H1 (cell line): ENCODE results near the gene ANKRD24. TPM values are rescaled to one million over a fixed set of nuclear protein-coding genes. Genes with fewer than 3 reads are reported as not detected.

Source experiments
- CTCF ChIA-PET: fragments of 300-600 bp; sonication (Branson Sonifier 250); formaldehyde crosslinking; loops from one replicate; lab custom pipeline; 2021; ENCODE audit not compliant: partially characterized antibody; lab: Charles Lee
- POLR2A ChIA-PET: fragments of 300-600 bp; sonication (Branson Sonifier 250); formaldehyde crosslinking; loops from one replicate; lab custom pipeline; 2021; ENCODE audit warnings: inconsistent platforms; ENCODE audit not compliant: partially characterized antibody; lab: Charles Lee
- DNase-seq, 2 experiments: peaks; one replicate each; pipeline versions ENCODE4 v3.0.0 to v3.0.0-alpha.2; 2010 to 2022; ENCODE audit warnings: low spot score in 2 of 2, low read depth in 1 of 2, mixed read lengths in 1 of 2
- FAIRE-seq: peaks from 2 replicates; lab custom pipeline; 2011; peaks lifted over from hg19 to GRCh38; lab: Jason Lieb, UNC
- H2AFZ ChIP-seq: 2 replicates; pipeline ENCODE4 v1.8.1; 2012; ENCODE audit warnings: low read length, inconsistent platforms
- H2AK5ac ChIP-seq: 2 replicates; pipeline ENCODE4 v1.6.1; 2013; ENCODE audit warnings: low read depth, low read length
- H2BK120ac ChIP-seq: replicated peaks from 2 replicates; pipeline ENCODE3; 2013; ENCODE audit warnings: low read depth, low read length, inconsistent platforms
- H2BK12ac ChIP-seq: 2 replicates; pipeline ENCODE4 v1.6.1; 2013; ENCODE audit warnings: low read depth, low read length
- H2BK15ac ChIP-seq: 2 replicates; pipeline ENCODE4 v1.6.1; 2013; ENCODE audit warnings: low read length
- H2BK20ac ChIP-seq: 2 replicates; pipeline ENCODE4 v1.6.1; 2013; ENCODE audit warnings: low read length
- H2BK5ac ChIP-seq: 2 replicates; pipeline ENCODE4 v1.6.1; 2013; ENCODE audit warnings: low read depth, low read length
- H3K14ac ChIP-seq: 2 replicates; pipeline ENCODE4 v1.6.1; 2013; ENCODE audit warnings: inconsistent platforms; ENCODE audit not compliant: insufficient read length
- H3K18ac ChIP-seq: 2 replicates; pipeline ENCODE4 v1.6.1; 2013; ENCODE audit warnings: low read length; ENCODE audit errors: extremely low read depth
- H3K23ac ChIP-seq: 2 replicates; pipeline ENCODE4 v1.6.1; 2013; ENCODE audit warnings: inconsistent platforms; ENCODE audit not compliant: insufficient read length
- H3K23me2 ChIP-seq: 2 replicates; pipeline ENCODE4 v1.6.1; 2013; ENCODE audit warnings: low read depth, low read length
- H3K27ac ChIP-seq: 2 replicates; pipeline ENCODE4 v1.6.1; 2011; ENCODE audit warnings: low read depth, low read length, inconsistent platforms
- H3K27me3 ChIP-seq, 4 experiments: replicated peaks in 1 of 4; 1 replicate in 1 of 4; 2 replicates in 3 of 4; pipeline versions ENCODE4 v1.6.1 to v1.8.1; 2011 to 2013; ENCODE audit warnings: low read length in 3 of 4, mild to moderate bottlenecking in 3 of 4, inconsistent platforms in 2 of 4, mixed read lengths in 2 of 4, moderate library complexity in 1 of 4; ENCODE audit not compliant: control insufficient read depth in 3 of 4, insufficient read depth in 3 of 4; ENCODE audit errors: extremely low read depth in 1 of 4
- H3K36me3 ChIP-seq, 4 experiments: 2 replicates each; pipeline versions ENCODE4 v1.6.1 to v1.8.1; 2011 to 2013; ENCODE audit warnings: mild to moderate bottlenecking in 4 of 4, low read length in 3 of 4, moderate library complexity in 2 of 4, control low read depth in 1 of 4, inconsistent platforms in 1 of 4; ENCODE audit not compliant: insufficient read depth in 4 of 4, control insufficient read depth in 2 of 4
- H3K4ac ChIP-seq: replicated peaks from 2 replicates; pipeline ENCODE3; 2013; ENCODE audit warnings: low read length, low read depth, mixed read lengths, inconsistent platforms; ENCODE audit not compliant: insufficient read length
- H3K4me1 ChIP-seq, 4 experiments: replicated peaks in 1 of 4; 1 replicate in 1 of 4; 2 replicates in 3 of 4; pipeline versions ENCODE4 v1.6.1 to v1.8.1; 2011 to 2013; ENCODE audit warnings: low read length in 3 of 4, inconsistent platforms in 2 of 4, mixed read lengths in 1 of 4; ENCODE audit not compliant: insufficient read depth in 4 of 4, control insufficient read depth in 3 of 4
- H3K4me2 ChIP-seq, 2 experiments: 2 replicates each; pipeline versions ENCODE4 v1.6.1 to v1.8.1; 2011 to 2013; ENCODE audit warnings: low read depth in 2 of 2, low read length in 2 of 2, control low read depth in 1 of 2, inconsistent platforms in 1 of 2, mild to moderate bottlenecking in 1 of 2; ENCODE audit not compliant: insufficient read depth in 1 of 2
- H3K4me3 ChIP-seq, 4 experiments: fragments of 200-600, 300-600 bp in 1 of 4; sonication (generic), shearing (Covaris generic), sonication (Bioruptor Twin) in 1 of 4; 2 replicates each; pipeline versions ENCODE4 v1.5.1 to v1.8.1; 2011 to 2016; ENCODE audit warnings: low read length in 4 of 4, low read depth in 3 of 4, control low read depth in 2 of 4, inconsistent platforms in 2 of 4, mild to moderate bottlenecking in 2 of 4, mixed read lengths in 1 of 4, moderate library complexity in 1 of 4; ENCODE audit not compliant: insufficient read depth in 2 of 4; ENCODE audit errors: extremely low read depth in 1 of 4
- H3K56ac ChIP-seq: replicated peaks from 2 replicates; pipeline ENCODE3; 2013; ENCODE audit warnings: low read depth, mild to moderate bottlenecking, mixed read lengths, low read length, inconsistent platforms; ENCODE audit not compliant: insufficient read length
- H3K79me1 ChIP-seq: 2 replicates; pipeline ENCODE4 v1.6.1; 2013; ENCODE audit warnings: low read depth, low read length, control low read depth
- H3K79me2 ChIP-seq, 2 experiments: 2 replicates each; pipeline versions ENCODE4 v1.6.1 to v1.8.1; 2012 to 2013; ENCODE audit warnings: low read length in 2 of 2, mild to moderate bottlenecking in 2 of 2, inconsistent platforms in 1 of 2; ENCODE audit not compliant: insufficient read depth in 2 of 2, control insufficient read depth in 1 of 2
- H3K9ac ChIP-seq, 4 experiments: replicated peaks in 1 of 4; 1 replicate in 1 of 4; 2 replicates in 3 of 4; pipeline versions ENCODE4 v1.6.1 to v1.8.1; 2011 to 2013; ENCODE audit warnings: low read depth in 3 of 4, low read length in 3 of 4, control low read depth in 2 of 4, mild to moderate bottlenecking in 2 of 4, moderate library complexity in 2 of 4, inconsistent platforms in 1 of 4; ENCODE audit errors: extremely low read depth in 1 of 4
- H3K9me3 ChIP-seq, 2 experiments: 2 replicates each; pipeline versions ENCODE4 v1.6.1 to v1.8.1; 2012 to 2013; ENCODE audit warnings: mild to moderate bottlenecking in 2 of 2, moderate library complexity in 2 of 2, control low read depth in 1 of 2, inconsistent platforms in 1 of 2, low read depth in 1 of 2, low read length in 1 of 2, mixed read lengths in 1 of 2; ENCODE audit not compliant: insufficient read depth in 2 of 2
- H4K20me1 ChIP-seq, 2 experiments: replicated peaks in 1 of 2; 2 replicates each; pipeline versions ENCODE3 to v1.8.1; 2011 to 2013; ENCODE audit warnings: inconsistent platforms in 2 of 2, low read length in 2 of 2, mild to moderate bottlenecking in 1 of 2; ENCODE audit not compliant: insufficient read depth in 2 of 2, control insufficient read depth in 1 of 2
- H4K5ac ChIP-seq: 2 replicates; pipeline ENCODE4 v1.6.1; 2013; ENCODE audit warnings: low read length, low read depth, mixed read lengths, inconsistent platforms; ENCODE audit not compliant: insufficient read length
- H4K8ac ChIP-seq: 2 replicates; pipeline ENCODE4 v1.8.0; 2013; ENCODE audit warnings: mild to moderate bottlenecking, moderate library complexity, low read length, inconsistent platforms; ENCODE audit not compliant: insufficient read depth; ENCODE audit errors: extremely low read depth
- H4K91ac ChIP-seq: replicated peaks from 2 replicates; pipeline ENCODE3; 2013; ENCODE audit warnings: low read length, mixed read lengths, inconsistent platforms; ENCODE audit not compliant: insufficient read length
- CBX5 ChIP-seq: fragments of 300-800, 300-1000 bp; sonication (generic); IDR thresholded peaks from 2 replicates; pipeline ENCODE4 v1.7.1; 2016; ENCODE audit warnings: antibody characterized with exemption, low read length, low read depth
- HDAC2 ChIP-seq, 2 experiments: fragments of 300-600 bp in 1 of 2; sonication (generic) in 1 of 2; IDR thresholded peaks; 2 replicates each; pipeline ENCODE4 v1.6.1; 2011 to 2012; ENCODE audit warnings: low read depth in 2 of 2, low read length in 2 of 2, mild to moderate bottlenecking in 2 of 2, moderate library complexity in 2 of 2, borderline replicate concordance in 1 of 2, inconsistent platforms in 1 of 2
- HDAC6 ChIP-seq: IDR thresholded peaks from one replicate; pipeline ENCODE4 v1.7.1; 2012; ENCODE audit warnings: low read depth, mild to moderate bottlenecking, inconsistent platforms, low read length, moderate library complexity
- JUND ChIP-seq: IDR thresholded peaks from 2 replicates; pipeline ENCODE4 v1.6.1; 2011; ENCODE audit warnings: mild to moderate bottlenecking, improper control_type of control experiment, low read length
- KDM1A ChIP-seq: fragments of 200-600, 300-600 bp; sonication (generic); IDR thresholded peaks from 2 replicates; pipeline ENCODE4 v1.7.1; 2016; ENCODE audit warnings: mild to moderate bottlenecking, low read length, borderline replicate concordance
- POLR2AphosphoS5 ChIP-seq: IDR thresholded peaks from 2 replicates; pipeline ENCODE4 v1.6.1; 2011; ENCODE audit warnings: low read depth, low read length
- POU5F1 ChIP-seq: IDR thresholded peaks from 2 replicates; pipeline ENCODE4 v1.6.1; 2011; ENCODE audit warnings: low read depth, mild to moderate bottlenecking, low read length, moderate library complexity
- SAP30 ChIP-seq: fragments of 300-600 bp; sonication (generic); IDR thresholded peaks from 2 replicates; pipeline ENCODE4 v1.7.1; 2012; ENCODE audit warnings: low read length, moderate library complexity, mild to moderate bottlenecking, inconsistent platforms; ENCODE audit not compliant: insufficient read depth, insufficient replicate concordance
- SRF ChIP-seq: IDR thresholded peaks from 2 replicates; pipeline ENCODE4 v1.6.1; 2011; ENCODE audit warnings: mild to moderate bottlenecking, low read depth, low read length, moderate library complexity
- ZNF274 ChIP-seq: IDR thresholded peaks from 2 replicates; pipeline ENCODE4 v1.7.0; 2012; ENCODE audit warnings: low read length, borderline replicate concordance; ENCODE audit errors: extremely low read depth
- WGBS, 2 experiments: shearing (Covaris generic) in 1 of 2; methylation state at CpG; one replicate each; pipeline versions ENCODE4 v1.1.6 to v1.1.7; 2013 to 2015; ENCODE audit warnings: low lambda C conversion rate in 2 of 2, mixed read lengths in 2 of 2, inconsistent platforms in 1 of 2, low coverage in 1 of 2, missing lambda C conversion rate in 1 of 2; ENCODE audit not compliant: insufficient replicate concordance in 2 of 2, insufficient coverage in 1 of 2, insufficient read length in 1 of 2; ENCODE audit errors: extremely low coverage in 1 of 2, missing lambda C conversion rate in 1 of 2; 5-methylcytosine and 5-hydroxymethylcytosine counted together
- polyA plus RNA-seq, 7 experiments: library from polyadenylated mRNA; depleted of rRNA in 3 of 7; stranded (reverse) in 5 of 7; unstranded in 2 of 7; fragments of >200 nt in 5 of 7; fragments of 200-250 nt in 2 of 7; gene quantifications; 1 replicate in 5 of 7; 2 replicates in 1 of 7; 4 replicates in 1 of 7; pipeline versions ENCODE4 v1.2.1 to v1.2.3, GENCODE V29; 2011 to 2013; ENCODE audit warnings: missing spikeins in 2 of 7, mixed read lengths in 2 of 7
- total RNA-seq: library from RNA; stranded (reverse); fragmentation: NEBNext Ultra II Directional; extraction: Animal tissue kit (Norgen Biotek cat#: 25700); gene quantifications from 2 replicates; pipeline ENCODE4 v1.2.1, GENCODE V29; 2021

The ANKRD24 gene
- total and polyA plus RNA-seq, 2 of the 8 experiments (the other 6 are each of a cell fraction or from before 2014, with no cell fraction given), result 7.6 to 14.1 TPM

DNA sequence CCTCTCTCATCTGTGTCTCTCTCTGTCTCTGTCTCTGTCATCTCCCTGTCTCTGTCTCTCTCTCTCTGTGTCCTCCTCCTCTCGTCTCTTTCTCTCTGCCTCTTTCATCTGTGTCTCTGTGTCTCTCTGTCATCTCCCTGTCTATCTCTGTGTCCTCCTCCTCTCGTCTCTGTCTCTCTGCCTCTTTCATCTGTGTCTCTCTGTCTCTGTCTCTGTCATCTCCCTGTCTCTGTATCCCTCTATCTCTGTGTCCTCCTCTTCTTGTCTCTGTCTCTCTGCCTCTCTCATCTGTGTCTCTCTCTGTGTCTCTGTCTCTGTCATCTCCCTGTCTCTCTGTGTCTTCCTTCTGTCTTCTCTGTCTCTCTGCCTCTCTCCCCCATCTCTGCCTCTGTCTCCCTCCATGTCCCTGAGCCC is 46.3 kb downstream of the ANKRD24 start:
- H4K20me1 ChIP-seq, result no peaks in the 10 kb centered on the region
- peak overlapping the region; percentile 50; the same call in 1 of the 2 replicates for H2BK12ac ChIP-seq
- 0 out of 2 replicates have a peak overlapping the region, but pooled peaks have one; percentile 61 for H2BK20ac ChIP-seq
- TF ChIP-seq ZNF274 (no peak), HDAC6 (no peak), SAP30 (no peak), POLR2AphosphoS5 (no peak), JUND (no peak), HDAC2 (IDR thresholded peaks at IDR 0.05; ENCODE audit: borderline replicate concordance in 1 of 2, low read depth in 2 of 2, low read length in 2 of 2) (no peak), SRF (no peak), KDM1A (no peak), POU5F1 (no peak), CBX5 (no peak)
- H3K23ac ChIP-seq, result no peak overlapping the region
- no peaks in the 10 kb centered on the region for H3K9me3 ChIP-seq
- H2BK15ac ChIP-seq, result peak overlapping the region; percentile 19; the same call in 1 of the 2 replicates
- H3K4ac ChIP-seq, result peak overlapping the region; percentile 60
- H2BK5ac ChIP-seq, result peak overlapping the region; percentile 52; the same call in 1 of the 2 replicates
- WGBS, 2 experiments, result 76% methylated on average over 2 of the region's 2 CpGs; no CpG with 5 or more reads in 1 of the 2 experiments
- H4K5ac ChIP-seq, result no peak overlapping the region
- H3K9ac ChIP-seq, result no peak overlapping the region
- H3K18ac ChIP-seq, result no peak overlapping the region
- no peaks in the 10 kb centered on the region for H3K79me1 ChIP-seq
- H2AK5ac ChIP-seq, result peak overlapping the region; percentile 39; the same call in 1 of the 2 replicates
- CTCF ChIA-PET, result no interaction called here
- H3K36me3 ChIP-seq, result no peaks in the 10 kb centered on the region
- peak overlapping the region in 3 of 4 experiments; percentile 11 to 38 (median 20); a peak in 4 of 8 replicates for H3K4me3 ChIP-seq
- peak overlapping the region; percentile 24; the same call in 1 of the 2 replicates for H2AFZ ChIP-seq
- no peak for FAIRE-seq
- no peaks in the 10 kb centered on the region; the same call in 1 of the 2 replicates for H3K23me2 ChIP-seq
- no peak overlapping the region for H3K56ac ChIP-seq
- H3K79me2 ChIP-seq, result no peaks in the 10 kb centered on the region
- no peak overlapping the region for H3K27ac ChIP-seq
- POLR2A ChIA-PET, result no interaction called here
- H4K8ac ChIP-seq, result no peak overlapping the region
- no peak for DNase-seq
- no peak overlapping the region for H2BK120ac ChIP-seq
- peaks cover 0 to 7% (median 3%) of the 10 kb centered on the region in 4 experiments; a peak in 3 of 7 replicates for H3K4me1 ChIP-seq
- peak overlapping the region; percentile 73 for H4K91ac ChIP-seq
- no peaks in the 10 kb centered on the region for H3K27me3 ChIP-seq
- H3K14ac ChIP-seq, result no peak overlapping the region
- peak overlapping the region; percentile 1 to 58; a peak in 3 of 4 replicates for H3K4me2 ChIP-seq
